ENCODE results near the gene MAPKAPK2.

DNA sequence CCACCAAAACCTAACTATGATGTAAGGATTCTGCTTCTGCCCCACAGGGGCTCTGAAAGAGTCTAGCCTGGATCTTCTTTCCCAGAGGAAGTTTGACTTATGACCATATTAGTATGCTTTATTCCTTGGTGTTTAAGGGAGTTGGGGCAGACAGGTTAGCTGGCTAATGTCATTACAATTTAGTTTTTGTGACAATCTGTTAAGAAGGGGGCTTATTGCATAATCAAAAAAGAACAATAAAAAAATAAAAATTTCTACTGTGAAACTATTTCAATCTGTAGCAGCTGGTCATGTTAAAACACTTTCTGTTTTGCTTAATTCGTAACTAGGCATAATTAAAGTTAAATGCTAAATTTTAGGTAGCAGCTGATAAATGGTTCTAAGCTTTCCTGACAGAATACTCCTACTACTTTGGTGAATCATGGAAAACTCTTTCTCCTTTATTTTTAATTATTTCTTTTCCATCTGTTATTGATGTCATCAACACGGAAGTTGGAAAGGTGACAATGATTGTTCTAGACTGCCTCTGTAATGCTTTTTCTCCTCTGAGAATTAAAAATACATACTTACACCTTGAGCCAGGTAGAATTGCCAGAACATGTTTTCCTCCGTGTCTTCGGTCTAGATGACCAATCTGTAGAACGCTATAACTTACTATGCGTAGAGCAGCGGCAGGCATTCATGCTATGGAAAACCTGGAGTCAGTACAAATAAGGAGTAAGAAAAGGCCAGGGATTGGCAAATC is 30.8 kb upstream of the MAPKAPK2 start:
- TF ChIP-seq ZNF175 (tag by site-specific recombination; IDR thresholded peaks at IDR 0.05) (no peak), ZNF707 (tag by site-specific recombination; IDR thresholded peaks at IDR 0.05) (no peak), ZNF133 (tag by site-specific recombination; IDR thresholded peaks at IDR 0.05) (no peak), GLI2 (tag by site-specific recombination; IDR thresholded peaks at IDR 0.05; ENCODE audit: borderline replicate concordance, low read depth) (no peak), ZNF138 (tag by site-specific recombination; IDR thresholded peaks at IDR 0.05; ENCODE audit: borderline replicate concordance) (no peak), ZNF169 (tag by site-specific recombination; IDR thresholded peaks at IDR 0.05) (no peak), ZNF174 (tag by site-specific recombination; IDR thresholded peaks at IDR 0.05) (no peak), ZNF629 (tag by site-specific recombination; IDR thresholded peaks at IDR 0.05) (no peak), ZNF146 (tag by site-specific recombination; IDR thresholded peaks at IDR 0.05) (no peak)
- TF ChIP-seq, protein P1, sequence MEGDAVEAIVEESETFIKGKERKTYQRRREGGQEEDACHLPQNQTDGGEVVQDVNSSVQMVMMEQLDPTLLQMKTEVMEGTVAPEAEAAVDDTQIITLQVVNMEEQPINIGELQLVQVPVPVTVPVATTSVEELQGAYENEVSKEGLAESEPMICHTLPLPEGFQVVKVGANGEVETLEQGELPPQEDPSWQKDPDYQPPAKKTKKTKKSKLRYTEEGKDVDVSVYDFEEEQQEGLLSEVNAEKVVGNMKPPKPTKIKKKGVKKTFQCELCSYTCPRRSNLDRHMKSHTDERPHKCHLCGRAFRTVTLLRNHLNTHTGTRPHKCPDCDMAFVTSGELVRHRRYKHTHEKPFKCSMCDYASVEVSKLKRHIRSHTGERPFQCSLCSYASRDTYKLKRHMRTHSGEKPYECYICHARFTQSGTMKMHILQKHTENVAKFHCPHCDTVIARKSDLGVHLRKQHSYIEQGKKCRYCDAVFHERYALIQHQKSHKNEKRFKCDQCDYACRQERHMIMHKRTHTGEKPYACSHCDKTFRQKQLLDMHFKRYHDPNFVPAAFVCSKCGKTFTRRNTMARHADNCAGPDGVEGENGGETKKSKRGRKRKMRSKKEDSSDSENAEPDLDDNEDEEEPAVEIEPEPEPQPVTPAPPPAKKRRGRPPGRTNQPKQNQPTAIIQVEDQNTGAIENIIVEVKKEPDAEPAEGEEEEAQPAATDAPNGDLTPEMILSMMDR (tag by site-specific recombination; IDR thresholded peaks at IDR 0.05): no peak
- TF ChIP-seq, protein P2, sequence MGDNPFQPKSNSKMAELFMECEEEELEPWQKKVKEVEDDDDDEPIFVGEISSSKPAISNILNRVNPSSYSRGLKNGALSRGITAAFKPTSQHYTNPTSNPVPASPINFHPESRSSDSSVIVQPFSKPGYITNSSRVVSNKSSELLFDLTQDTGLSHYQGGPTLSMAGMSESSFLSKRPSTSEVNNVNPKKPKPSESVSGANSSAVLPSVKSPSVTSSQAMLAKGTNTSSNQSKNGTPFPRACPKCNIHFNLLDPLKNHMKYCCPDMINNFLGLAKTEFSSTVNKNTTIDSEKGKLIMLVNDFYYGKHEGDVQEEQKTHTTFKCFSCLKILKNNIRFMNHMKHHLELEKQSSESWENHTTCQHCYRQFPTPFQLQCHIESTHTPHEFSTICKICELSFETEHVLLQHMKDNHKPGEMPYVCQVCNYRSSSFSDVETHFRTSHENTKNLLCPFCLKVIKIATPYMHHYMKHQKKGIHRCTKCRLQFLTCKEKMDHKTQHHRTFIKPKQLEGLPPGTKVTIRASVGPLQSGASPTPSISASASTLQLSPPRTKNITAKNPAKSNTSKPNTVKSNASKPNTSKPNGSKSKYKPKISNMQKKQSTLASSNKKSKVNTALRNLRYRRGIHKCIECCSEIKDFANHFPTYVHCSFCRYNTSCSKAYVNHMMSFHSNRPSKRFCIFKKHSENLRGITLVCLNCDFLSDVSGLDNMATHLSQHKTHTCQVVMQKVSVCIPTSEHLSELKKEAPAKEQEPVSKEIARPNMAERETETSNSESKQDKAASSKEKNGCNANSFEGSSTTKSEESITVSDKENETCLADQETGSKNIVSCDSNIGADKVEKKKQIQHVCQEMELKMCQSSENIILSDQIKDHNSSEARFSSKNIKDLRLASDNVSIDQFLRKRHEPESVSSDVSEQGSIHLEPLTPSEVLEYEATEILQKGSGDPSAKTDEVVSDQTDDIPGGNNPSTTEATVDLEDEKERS (tag by site-specific recombination; IDR thresholded peaks at IDR 0.05): no peak

Measured in HEK293 (cell line).